ENCODE measurements around the gene ARV1.
"Not testable (repeated sequence)": the region's sequence is repeated elsewhere in the genome, so short reads cannot be mapped to it uniquely, and the experiment has no call there.

The ARV1 gene

DNA sequence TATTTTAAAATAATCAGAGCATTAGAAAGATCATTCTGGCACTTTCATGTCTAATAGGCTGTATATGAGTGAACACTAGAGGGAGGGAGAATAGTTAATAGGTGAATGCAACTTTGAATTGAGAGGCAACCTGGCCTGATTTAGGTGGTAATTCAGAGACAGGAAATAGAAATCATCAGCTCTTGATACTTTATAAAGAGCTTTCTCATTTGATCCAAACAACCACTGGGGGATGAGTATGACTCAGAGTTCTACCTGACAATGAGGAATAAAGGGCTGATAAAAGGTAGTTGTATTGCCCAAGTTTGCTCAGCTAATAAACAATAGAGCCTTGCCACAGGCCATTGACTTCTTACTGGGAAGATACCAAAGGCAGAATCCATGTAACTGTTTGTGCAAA is 66.4 kb downstream of the ARV1 start:
- DNase-seq: no peak

DNA sequence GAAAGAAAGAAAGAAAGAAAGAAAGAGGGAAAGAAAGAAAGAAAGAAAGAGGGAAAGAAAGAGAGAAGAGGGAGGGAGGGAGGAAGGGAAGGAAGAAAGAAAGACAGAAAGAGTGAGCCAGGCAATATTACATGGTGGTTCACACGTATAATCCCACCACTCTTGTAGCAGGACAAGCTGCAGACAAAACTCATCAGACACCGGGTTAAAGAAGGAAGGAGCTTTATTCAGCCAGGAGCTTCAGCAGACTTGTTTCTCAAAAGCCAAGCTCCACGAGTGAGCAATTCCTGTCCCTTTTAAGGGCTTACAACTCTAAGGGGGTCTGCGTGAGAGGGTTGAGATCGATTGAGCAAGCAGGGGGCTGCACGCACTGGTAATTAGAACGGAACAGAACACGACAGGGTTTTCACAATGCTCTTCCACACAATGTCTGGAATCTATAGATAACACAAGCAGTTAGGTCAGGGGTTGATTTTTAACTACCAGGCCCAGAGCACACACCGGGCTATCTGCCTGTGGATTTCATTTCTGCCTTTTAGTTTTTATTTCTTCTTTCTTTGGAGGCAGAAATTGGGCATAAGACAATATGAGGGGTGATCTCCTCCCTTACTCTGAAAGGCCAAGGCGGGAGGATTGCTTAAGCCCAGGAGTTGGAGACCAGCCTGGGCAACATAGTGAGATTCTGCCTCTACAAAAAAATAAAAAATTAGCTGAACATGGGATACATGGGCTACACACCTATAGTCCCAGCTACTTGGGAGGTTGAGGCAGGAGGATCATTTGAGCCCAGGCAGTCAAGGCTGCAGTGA is 67.2 kb downstream of the ARV1 start:
- not testable (repeated sequence) for DNase-seq

DNA sequence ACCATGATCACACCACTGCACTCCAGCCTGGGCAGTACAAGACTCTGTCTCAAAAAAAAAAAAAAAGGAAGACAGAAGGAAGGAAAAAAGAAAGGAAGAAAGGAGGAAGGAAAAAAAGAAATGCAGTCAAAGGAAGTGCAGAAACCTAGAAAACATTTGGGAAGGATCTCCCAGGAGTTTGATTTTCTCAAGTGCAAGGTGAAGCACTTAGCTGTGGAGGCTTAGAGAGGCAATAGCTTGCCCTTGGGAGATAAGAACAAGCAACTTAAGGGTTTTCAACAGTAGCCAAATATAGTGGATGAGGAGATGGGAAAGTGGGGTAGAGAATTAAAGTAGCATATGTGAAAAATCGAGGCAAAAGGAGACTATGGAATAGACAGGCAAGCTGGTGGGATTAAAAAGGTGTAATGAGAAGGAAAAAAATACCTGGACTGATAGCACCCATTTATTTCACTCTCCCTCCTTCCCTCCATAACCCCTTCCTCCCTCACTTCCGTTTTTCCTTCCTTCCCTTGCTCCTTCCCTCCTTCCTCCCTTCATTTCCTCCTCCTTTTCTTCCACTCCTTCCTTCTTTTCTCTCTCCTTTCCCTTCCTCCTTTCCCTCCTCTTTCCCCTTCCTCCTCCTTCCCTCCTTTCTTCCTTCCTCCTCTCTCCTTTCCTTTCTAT is 68.0 kb downstream of the ARV1 start:
- DNase-seq: no peak

DNA sequence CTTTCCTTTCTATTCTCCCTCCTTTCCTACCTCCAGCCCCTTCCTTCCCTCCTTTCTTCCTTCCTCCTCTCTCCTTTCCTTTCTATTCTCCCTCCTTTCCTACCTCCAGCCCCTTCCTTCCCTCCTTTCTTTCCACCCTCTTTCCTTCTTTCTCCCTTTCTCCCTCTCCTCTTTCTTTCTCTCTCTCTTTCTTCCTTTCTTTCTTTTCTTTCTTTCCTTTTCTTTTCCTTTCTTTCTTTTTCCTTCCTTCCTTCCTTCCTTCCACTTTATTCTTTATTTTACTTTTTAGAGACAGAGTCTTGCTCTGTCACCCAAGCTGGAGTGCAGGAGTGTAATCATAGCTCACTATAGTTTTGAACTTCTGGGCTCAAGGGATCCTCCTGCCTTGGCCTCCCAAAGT is 68.6 kb downstream of the ARV1 start:
- DNase-seq: not testable (repeated sequence)

DNA sequence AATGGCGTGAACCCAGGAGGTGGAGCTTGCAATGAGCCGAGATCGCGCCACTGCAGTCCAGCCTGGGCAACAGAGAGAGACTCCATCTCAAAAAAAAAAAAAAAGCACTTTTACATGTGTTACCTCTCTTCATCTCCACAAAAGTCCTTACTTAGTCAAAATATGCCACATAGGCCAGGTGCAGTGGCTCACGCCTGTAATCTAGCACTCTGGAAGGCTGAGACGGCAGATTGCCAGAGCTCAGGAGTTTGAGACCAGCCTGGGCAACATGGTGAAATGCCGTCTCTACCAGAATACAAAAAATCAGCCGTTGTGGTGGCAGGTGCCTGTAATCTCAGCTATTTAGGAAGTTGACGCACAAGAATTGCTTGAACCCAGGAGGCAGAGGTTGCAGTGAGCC is 69.5 kb downstream of the ARV1 start:
- DNase-seq: not testable (repeated sequence)

DNA sequence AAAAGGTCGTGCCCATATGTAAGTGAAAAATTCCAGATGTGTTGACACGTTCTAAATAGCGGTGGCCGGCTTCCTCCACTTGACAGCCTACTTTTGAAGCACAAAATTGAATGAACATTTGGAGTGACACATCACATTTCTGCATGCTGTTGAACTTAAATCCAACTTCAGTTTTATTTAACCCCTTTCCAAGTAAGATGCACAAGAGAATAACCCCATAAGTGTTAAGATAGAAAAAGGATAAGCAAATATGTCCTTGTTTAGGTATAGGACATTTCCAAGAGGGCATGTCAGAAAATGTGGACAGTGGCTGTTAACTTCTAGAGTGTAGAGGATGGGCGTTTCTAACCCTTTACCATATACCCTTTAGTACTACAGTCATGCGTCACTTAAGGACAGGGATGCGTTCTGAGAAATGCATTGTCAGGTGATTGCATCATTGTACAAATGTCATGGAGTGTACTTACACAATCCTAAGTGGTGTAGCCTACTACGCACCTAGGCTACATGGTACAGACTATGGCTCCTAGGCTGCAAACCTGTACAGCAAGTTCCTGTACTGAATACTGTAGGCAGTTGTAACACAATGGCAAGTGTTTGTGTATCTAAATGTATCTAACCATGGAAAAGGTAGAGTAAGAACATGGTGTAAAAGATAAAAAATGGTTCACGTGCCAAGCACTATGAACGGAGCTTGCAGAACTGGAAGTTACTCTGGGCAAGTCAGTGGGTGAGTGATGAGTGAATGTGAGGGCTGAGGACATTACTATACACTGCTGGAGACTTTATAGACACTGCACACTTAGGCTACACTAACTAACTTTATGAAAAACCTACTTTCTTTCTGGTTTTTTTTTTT is 70.5 kb downstream of the ARV1 start:
- no peak for DNase-seq
